ENCODE results near the gene PEAK3. TPM values are rescaled to one million over a fixed set of nuclear protein-coding genes. Genes with fewer than 3 reads are reported as not detected.

Gene PEAK3
- total and polyA plus RNA-seq, 10 of the 15 experiments (the other 5 are each of a cell fraction or from before 2014, with no cell fraction given): 0.03 to 0.10 (median 0.05) TPM; not detected in 7

- TF ChIP-seq NKRF (conservative IDR thresholded peaks at IDR 0.05) (peak; percentile 42), LARP7 (IDR thresholded peaks at IDR 0.05) (peak; percentile 89), IKZF1 (conservative IDR thresholded peaks at IDR 0.05) (peak; percentile 82), NFYB (IDR thresholded peaks at IDR 0.05; ENCODE audit: insufficient read depth, low read depth, low read length) (no peak), E4F1 (IDR thresholded peaks at IDR 0.05; ENCODE audit: borderline replicate concordance, partially characterized antibody) (no peak), CEBPZ (IDR thresholded peaks at IDR 0.05; ENCODE audit: low read depth, low read length) (no peak), RAD51 (IDR thresholded peaks at IDR 0.05) (no peak), ZNF622 (IDR thresholded peaks at IDR 0.05) (no peak), JUND (IDR thresholded peaks at IDR 0.05; ENCODE audit: low read depth, low read length) (no peak), ELK1 (IDR thresholded peaks at IDR 0.05; ENCODE audit: low read depth, low read length) (no peak), YY1 (IDR thresholded peaks at IDR 0.05; ENCODE audit: low read depth, low read length) (peak; percentile 97), NFIC (IDR thresholded peaks at IDR 0.05; ENCODE audit: low read depth, low read length) (no peak), HDGF (IDR thresholded peaks at IDR 0.05) (no peak), ATF2 (IDR thresholded peaks at IDR 0.05; ENCODE audit: low read length) (no peak), BRCA1 (IDR thresholded peaks at IDR 0.05; ENCODE audit: low read depth, low read length) (no peak), GATAD2B (conservative IDR thresholded peaks at IDR 0.05; ENCODE audit: low read depth) (peak; percentile 70), POLR2AphosphoS2 (IDR thresholded peaks at IDR 0.05; ENCODE audit: low read depth, low read length) (peak; percentile 33; the same call in 1 of the 2 replicates), ZZZ3 (IDR thresholded peaks at IDR 0.05; ENCODE audit: control insufficient read depth, insufficient read length, low read depth) (no peak), POLR2A (IDR thresholded peaks at IDR 0.05; ENCODE audit: low read depth, low read length) (peak; percentile 75)
Observed at GRCh38 chr19:2270423-2271233, 11.3 kb downstream of the PEAK3 start (continued).
